ENCODE results near the gene NPPA.

Gene NPPA

GRCh38 chr1:11828511-11828910 is 19.1 kb downstream of the NPPA start:
- H3K4me3 ChIP-seq (ENCODE audit: low read depth, low read length): no peak overlapping the region
- no peak for DNase-seq (ENCODE audit: low read depth)
- no peak for TF ChIP-seq CTCF (IDR thresholded peaks at IDR 0.05; ENCODE audit: low read depth, low read length, missing control alignments)

- no peak for DNase-seq (ENCODE audit: low read depth)
- no peak for TF ChIP-seq CTCF (IDR thresholded peaks at IDR 0.05; ENCODE audit: low read depth, low read length, missing control alignments)
- no peak overlapping the region for H3K4me3 ChIP-seq (ENCODE audit: low read depth, low read length)
Observed at GRCh38 chr1:11826946-11827345, 20.6 kb downstream of the NPPA start.

GRCh38 chr1:11825131-11825530 is 22.5 kb downstream of the NPPA start:
- DNase-seq (ENCODE audit: low read depth): no peak
- H3K4me3 ChIP-seq (ENCODE audit: low read depth, low read length): no peak overlapping the region
- no peak for TF ChIP-seq CTCF (IDR thresholded peaks at IDR 0.05; ENCODE audit: low read depth, low read length, missing control alignments)

- DNase-seq (ENCODE audit: low read depth): no peak
- TF ChIP-seq CTCF (IDR thresholded peaks at IDR 0.05; ENCODE audit: low read depth, low read length, missing control alignments): no peak
Observed at GRCh38 chr1:11823366-11824137, 24.0 kb downstream of the NPPA start.

GRCh38 chr1:11822091-11822490 is 25.5 kb downstream of the NPPA start:
- no peak for TF ChIP-seq CTCF (IDR thresholded peaks at IDR 0.05; ENCODE audit: low read depth, low read length, missing control alignments)
- no peak for DNase-seq (ENCODE audit: low read depth)
- no peak overlapping the region for H3K4me3 ChIP-seq (ENCODE audit: low read depth, low read length)

More at GRCh38 chr1:11823366-11824137, 24.0 kb downstream of the NPPA start:
- H3K4me3 ChIP-seq (ENCODE audit: low read depth, low read length): no peak overlapping the region

GRCh38 chr1:11817192-11817591 is 30.4 kb downstream of the NPPA start:
- TF ChIP-seq CTCF (IDR thresholded peaks at IDR 0.05; ENCODE audit: low read depth, low read length, missing control alignments): no peak
- H3K4me3 ChIP-seq (ENCODE audit: low read depth, low read length): no peak overlapping the region
- DNase-seq (ENCODE audit: low read depth): no peak

- no peak overlapping the region for H3K4me3 ChIP-seq (ENCODE audit: low read depth, low read length)
- no peak for TF ChIP-seq CTCF (IDR thresholded peaks at IDR 0.05; ENCODE audit: low read depth, low read length, missing control alignments)
- DNase-seq (ENCODE audit: low read depth): no peak
Observed at GRCh38 chr1:11813021-11813420, 34.6 kb downstream of the NPPA start.

All from GM12864 (cell line).